MM.1S (cell line): ENCODE results near the gene CHD2.
A peak's percentile ranks its signal among the peaks of the same experiment; 100 is the strongest.

Source experiments
- DNase-seq: peaks from one replicate; pipeline ENCODE4 v3.0.0-alpha.2; 2015
- H2AFZ ChIP-seq: fragments of 300-600 bp; sonication (generic); 2 replicates; pipeline ENCODE4 v1.6.0; 2016; ENCODE audit warnings: antibody characterized with exemption, low read length
- H3F3A ChIP-seq: fragments of 300-600 bp; sonication (generic); 2 replicates; pipeline ENCODE4 v1.6.1; 2016; ENCODE audit warnings: mild to moderate bottlenecking, antibody characterized with exemption, low read length, moderate library complexity, mixed read lengths; ENCODE audit not compliant: insufficient read depth
- H3K27ac ChIP-seq: fragments of 300-600 bp; sonication (generic); 2 replicates; pipeline ENCODE4 v1.5.1; 2016; ENCODE audit warnings: mild to moderate bottlenecking, low read length
- H3K27me3 ChIP-seq: fragments of 300-600 bp; sonication (generic); replicated peaks from 2 replicates; pipeline ENCODE4 v1.6.0; 2016; ENCODE audit warnings: low read length; ENCODE audit not compliant: insufficient read depth
- H3K36me3 ChIP-seq: fragments of 300-600 bp; sonication (generic); replicated peaks from 2 replicates; pipeline ENCODE4 v1.6.1; 2016; ENCODE audit warnings: mild to moderate bottlenecking, low read length, mixed read lengths; ENCODE audit not compliant: insufficient read depth
- H3K4me1 ChIP-seq: fragments of 300-600 bp; sonication (generic); 2 replicates; pipeline ENCODE4 v1.6.1; 2016; ENCODE audit warnings: low read length, mixed read lengths
- H3K4me2 ChIP-seq: fragments of 300-600 bp; sonication (generic); 2 replicates; pipeline ENCODE4 v1.6.0; 2016; ENCODE audit warnings: low read depth, low read length
- H3K4me3 ChIP-seq: fragments of 300-600 bp; sonication (generic); 2 replicates; pipeline ENCODE4 v1.5.1; 2016; ENCODE audit warnings: low read length, mixed read lengths
- H3K79me2 ChIP-seq: fragments of 300-600 bp; sonication (generic); 2 replicates; pipeline ENCODE4 v1.6.1; 2016; ENCODE audit warnings: mixed run types, low read length, mixed read lengths
- H3K9ac ChIP-seq: fragments of 300-600 bp; sonication (generic); 2 replicates; pipeline ENCODE4 v1.6.1; 2016; ENCODE audit warnings: low read length, mixed read lengths
- H3K9me2 ChIP-seq: fragments of 300-600 bp; sonication (generic); replicated peaks from 2 replicates; pipeline ENCODE4 v1.6.1; 2016; ENCODE audit warnings: mild to moderate bottlenecking, low read length, mixed read lengths; ENCODE audit not compliant: insufficient read depth
- H3K9me3 ChIP-seq: fragments of 300-600 bp; sonication (generic); replicated peaks from 2 replicates; pipeline ENCODE4 v1.6.1; 2016; ENCODE audit warnings: mild to moderate bottlenecking, low read length, mixed read lengths; ENCODE audit not compliant: insufficient read depth
- H4K20me1 ChIP-seq: fragments of 300-600 bp; sonication (generic); 2 replicates; pipeline ENCODE4 v1.6.1; 2016; ENCODE audit warnings: mild to moderate bottlenecking, low read length, moderate library complexity, mixed read lengths; ENCODE audit not compliant: insufficient read depth
- EZH2 ChIP-seq: fragments of 300-600 bp; sonication (generic); optimal IDR thresholded peaks from 2 replicates; pipeline ENCODE3; 2017; ENCODE audit warnings: low read depth, mild to moderate bottlenecking, antibody characterized with exemption, low read length, mixed read lengths
- EZH2phosphoT487 ChIP-seq: fragments of 300-600 bp; sonication (generic); IDR thresholded peaks from 2 replicates; pipeline ENCODE4 v1.6.1; 2018; ENCODE audit warnings: antibody characterized with exemption, low read length
- TF ChIP-seq, protein P1 (sequence below): fragments of 300-600 bp; sonication (generic); IDR thresholded peaks from 2 replicates; pipeline ENCODE4 v1.5.1; 2016; ENCODE audit warnings: antibody characterized with exemption, low read length, mixed read lengths

CHD2 gene

DNA sequence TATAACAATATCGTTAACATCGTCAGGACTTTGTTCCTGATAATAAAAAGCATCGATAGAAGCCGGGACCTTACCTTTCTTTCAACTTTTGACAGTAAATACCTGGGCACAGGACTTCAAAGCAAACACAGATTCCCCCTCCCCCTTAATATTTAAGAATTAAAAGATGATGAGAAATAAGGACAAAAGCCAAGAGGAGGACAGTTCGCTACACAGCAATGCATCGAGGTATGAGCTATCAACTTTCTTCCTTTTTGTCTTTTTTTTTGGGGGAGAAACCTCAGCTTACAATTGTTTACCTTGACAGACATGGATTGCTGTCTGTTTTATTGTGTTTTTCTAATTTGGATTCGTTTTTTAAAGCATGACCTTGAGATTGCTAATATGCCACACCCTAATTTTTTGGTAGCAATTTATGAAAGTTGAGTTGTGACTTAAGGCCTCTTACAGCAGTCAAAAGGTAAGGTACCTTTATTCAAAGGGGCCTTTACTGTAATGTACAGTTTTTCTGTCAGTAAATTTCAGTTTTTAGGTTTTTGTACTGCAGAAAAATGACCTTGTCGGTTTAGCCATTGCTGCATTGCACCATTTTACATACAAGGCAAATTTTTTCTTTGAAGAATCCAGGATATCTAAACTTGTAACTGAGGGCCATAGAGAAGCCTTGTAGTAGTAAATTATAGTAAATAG, 1.1 kb downstream of the CHD2 start:
- TF ChIP-seq EZH2 = no peak
- TF ChIP-seq, protein P1, sequence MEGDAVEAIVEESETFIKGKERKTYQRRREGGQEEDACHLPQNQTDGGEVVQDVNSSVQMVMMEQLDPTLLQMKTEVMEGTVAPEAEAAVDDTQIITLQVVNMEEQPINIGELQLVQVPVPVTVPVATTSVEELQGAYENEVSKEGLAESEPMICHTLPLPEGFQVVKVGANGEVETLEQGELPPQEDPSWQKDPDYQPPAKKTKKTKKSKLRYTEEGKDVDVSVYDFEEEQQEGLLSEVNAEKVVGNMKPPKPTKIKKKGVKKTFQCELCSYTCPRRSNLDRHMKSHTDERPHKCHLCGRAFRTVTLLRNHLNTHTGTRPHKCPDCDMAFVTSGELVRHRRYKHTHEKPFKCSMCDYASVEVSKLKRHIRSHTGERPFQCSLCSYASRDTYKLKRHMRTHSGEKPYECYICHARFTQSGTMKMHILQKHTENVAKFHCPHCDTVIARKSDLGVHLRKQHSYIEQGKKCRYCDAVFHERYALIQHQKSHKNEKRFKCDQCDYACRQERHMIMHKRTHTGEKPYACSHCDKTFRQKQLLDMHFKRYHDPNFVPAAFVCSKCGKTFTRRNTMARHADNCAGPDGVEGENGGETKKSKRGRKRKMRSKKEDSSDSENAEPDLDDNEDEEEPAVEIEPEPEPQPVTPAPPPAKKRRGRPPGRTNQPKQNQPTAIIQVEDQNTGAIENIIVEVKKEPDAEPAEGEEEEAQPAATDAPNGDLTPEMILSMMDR = no peak
- TF ChIP-seq EZH2phosphoT487 = no peak
- Histone ChIP-seq H3K9me2 (no peaks in the 10 kb centered on the region), H3K9me3 (no peaks in the 10 kb centered on the region), H3K27ac (peak overlapping the region; percentile 97; the same call in 1 of the 2 replicates), H3K27me3 (no peaks in the 10 kb centered on the region), H3K4me2 (peak overlapping the region; percentile 82), H3K79me2 (peaks cover 98% of the 10 kb centered on the region), H3K36me3 (peaks cover 5% of the 10 kb centered on the region; the same call in 1 of the 2 replicates), H4K20me1 (no peaks in the 10 kb centered on the region), H3F3A (peaks cover 68% of the 10 kb centered on the region), H2AFZ (no peak overlapping the region), H3K9ac (peak overlapping the region; percentile 88), H3K4me1 (peaks cover 31% of the 10 kb centered on the region; the same call in 1 of the 2 replicates), H3K4me3 (peak overlapping the region; percentile 64)
- peak; percentile 23 for DNase-seq

DNA sequence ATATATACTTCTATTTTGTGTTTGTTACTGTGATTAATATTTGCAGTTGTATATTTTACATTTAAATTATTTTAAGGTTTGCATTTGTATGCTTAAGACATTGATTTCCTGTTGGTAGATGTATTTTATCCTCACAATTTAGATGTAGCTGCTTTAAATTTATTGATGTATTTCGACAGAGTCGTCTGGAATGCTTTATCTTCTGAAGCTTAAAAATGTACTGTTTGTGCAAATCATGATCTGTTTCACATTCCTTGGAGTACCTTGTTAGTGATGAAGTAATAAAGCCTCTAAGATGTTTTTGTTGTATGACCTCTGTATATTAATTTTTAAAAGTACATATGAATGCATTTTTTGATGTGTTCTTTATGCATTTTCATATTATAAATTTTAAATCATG, 1.9 kb downstream of the CHD2 start:
- Histone ChIP-seq H3K9me3 (no peaks in the 10 kb centered on the region), H2AFZ (no peak overlapping the region), H3K79me2 (peaks cover 98% of the 10 kb centered on the region), H3K36me3 (peaks cover 5% of the 10 kb centered on the region; the same call in 1 of the 2 replicates), H3K27me3 (no peaks in the 10 kb centered on the region), H4K20me1 (no peaks in the 10 kb centered on the region), H3K4me2 (peak overlapping the region; percentile 82; the same call in 1 of the 2 replicates), H3K4me1 (peaks cover 39% of the 10 kb centered on the region), H3K9me2 (no peaks in the 10 kb centered on the region), H3K27ac (peak overlapping the region; percentile 97; the same call in 1 of the 2 replicates), H3K4me3 (peak overlapping the region; percentile 64), H3K9ac (peak overlapping the region; percentile 88), H3F3A (peaks cover 62% of the 10 kb centered on the region)
- DNase-seq = no peak
- TF ChIP-seq EZH2phosphoT487 (no peak), EZH2 (no peak)
- TF ChIP-seq, protein P1 = no peak

DNA sequence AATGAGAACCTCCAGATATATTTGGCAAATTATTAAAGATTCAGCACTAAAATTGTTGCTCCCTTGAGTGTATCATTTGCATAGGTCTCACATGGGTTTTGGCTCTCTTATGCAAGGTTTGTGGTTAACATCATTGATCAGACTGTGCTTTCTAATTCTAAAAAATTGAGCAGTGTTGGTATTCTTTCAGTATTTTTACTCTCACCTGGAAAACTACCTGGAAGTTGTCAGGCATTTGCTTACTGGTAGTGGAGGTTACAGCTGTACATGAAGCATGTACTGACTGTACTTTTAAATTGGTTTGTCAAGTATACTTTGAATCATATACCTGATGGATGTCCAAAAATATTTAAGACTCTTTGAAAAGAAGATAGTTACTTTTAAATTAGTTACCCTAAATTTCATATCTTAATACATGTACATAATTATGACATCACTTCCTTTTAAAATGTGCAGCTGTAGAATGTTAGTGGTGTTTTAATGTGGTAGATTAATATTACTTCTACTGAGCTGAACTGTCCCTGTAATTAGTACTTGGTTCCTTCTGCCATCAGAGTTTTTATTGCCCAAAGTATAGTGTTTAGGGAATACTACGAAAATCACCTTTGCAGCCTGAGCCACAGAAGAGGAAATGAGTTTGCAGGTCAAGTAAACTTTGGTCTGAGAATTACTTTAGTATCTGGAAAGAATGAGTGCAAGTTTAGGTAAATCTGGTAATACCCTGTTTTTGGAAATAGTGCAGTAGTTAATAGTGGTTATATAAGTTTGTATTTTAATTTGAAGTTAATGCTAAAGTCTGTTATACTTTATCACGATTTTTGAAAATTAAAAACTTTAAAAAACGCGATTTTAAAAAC, 2.8 kb downstream of the CHD2 start:
- no peak for TF ChIP-seq EZH2
- TF ChIP-seq, protein P1 = no peak

More for the DNA sequence above, 2.8 kb downstream of the CHD2 start:
- H2AFZ ChIP-seq = no peak overlapping the region
- no peaks in the 10 kb centered on the region for H3K9me3 ChIP-seq
- peaks cover 41% of the 10 kb centered on the region for H3K4me1 ChIP-seq
- peak overlapping the region; percentile 64 for H3K4me3 ChIP-seq
- H3K4me2 ChIP-seq = peak overlapping the region; percentile 82
- no peaks in the 10 kb centered on the region; the same call in 1 of the 2 replicates for H3K36me3 ChIP-seq
- no peaks in the 10 kb centered on the region for H3K9me2 ChIP-seq
- peak overlapping the region; percentile 97 for H3K27ac ChIP-seq
- peaks cover 56% of the 10 kb centered on the region for H3F3A ChIP-seq
- H4K20me1 ChIP-seq = no peaks in the 10 kb centered on the region
- peak; percentile 58 for DNase-seq
- H3K27me3 ChIP-seq = no peaks in the 10 kb centered on the region
- peak overlapping the region; percentile 88 for H3K9ac ChIP-seq
- peaks cover 98% of the 10 kb centered on the region for H3K79me2 ChIP-seq
